ENCODE results near the gene SUPT3H. TPM values are rescaled to one million over a fixed set of nuclear protein-coding genes. Genes with fewer than 3 reads are reported as not detected.

Gene SUPT3H
- total RNA-seq, 1 donor from 2014 or later, result 14.8 TPM

DNA sequence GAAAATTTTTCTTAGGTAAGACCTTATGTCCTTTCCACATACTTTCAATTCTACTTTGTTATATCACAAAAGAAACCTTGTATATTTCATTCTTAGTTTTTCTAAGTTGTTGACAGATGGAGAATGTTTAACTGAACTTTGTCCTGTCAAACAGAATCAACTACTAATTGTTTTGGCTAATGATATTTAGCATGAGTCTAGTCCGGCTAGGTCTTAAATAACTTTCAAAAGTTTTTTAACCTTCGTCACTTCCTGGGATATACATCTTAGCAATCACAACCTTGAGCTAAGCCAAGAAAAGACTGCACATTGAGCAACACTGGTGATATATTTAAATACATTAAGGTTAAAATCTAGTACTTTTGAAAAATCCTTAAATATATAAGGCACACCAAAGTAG is 112.5 kb downstream of the SUPT3H start:
- no peak for DNase-seq (ENCODE audit: low spot score)
- intact Hi-C loops (cut with micrococcal nuclease), result no loop called here
- peaks cover 20% of the 10 kb centered on the region for H3K4me1 Mint-ChIP-seq (ENCODE audit: low read depth)
- no peak overlapping the region for H3K4me3 Mint-ChIP-seq (ENCODE audit: low read depth)
- peaks cover 33% of the 10 kb centered on the region for H3K9me3 Mint-ChIP-seq
- no peak overlapping the region for H3K27ac Mint-ChIP-seq
- H3K36me3 Mint-ChIP-seq (ENCODE audit: low read depth), result peaks cover 25% of the 10 kb centered on the region
- H3K27me3 Mint-ChIP-seq (ENCODE audit: low read depth), result no peaks in the 10 kb centered on the region

DNA sequence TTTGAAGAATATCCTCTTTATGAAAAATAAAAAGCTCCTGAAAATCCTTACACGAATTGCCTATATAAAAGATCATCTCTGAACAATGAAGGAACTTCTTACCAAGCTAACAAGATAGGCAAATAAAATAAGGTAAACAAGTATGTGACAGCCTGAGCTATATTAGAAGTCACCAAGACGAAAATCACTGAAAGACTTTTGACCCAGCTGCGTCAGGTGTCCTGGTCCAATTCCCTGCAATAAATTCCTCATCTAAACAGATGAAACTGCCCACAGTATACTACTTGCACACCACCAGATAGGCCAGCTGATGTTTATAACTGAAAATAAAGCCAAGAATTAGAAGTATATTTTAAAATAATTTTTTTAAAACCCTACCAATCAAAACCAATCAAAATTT is 117.0 kb downstream of the SUPT3H start:
- Mint-ChIP-seq H3K9me3 (peaks cover 33% of the 10 kb centered on the region), H3K27ac (no peak overlapping the region), H3K27me3 (ENCODE audit: low read depth) (no peaks in the 10 kb centered on the region), H3K36me3 (ENCODE audit: low read depth) (peaks cover 29% of the 10 kb centered on the region), H3K4me1 (ENCODE audit: low read depth) (peaks cover 18% of the 10 kb centered on the region), H3K4me3 (ENCODE audit: low read depth) (no peak overlapping the region)
- intact Hi-C loops (cut with micrococcal nuclease), result no loop called here
- DNase-seq (ENCODE audit: low spot score), result no peak

DNA sequence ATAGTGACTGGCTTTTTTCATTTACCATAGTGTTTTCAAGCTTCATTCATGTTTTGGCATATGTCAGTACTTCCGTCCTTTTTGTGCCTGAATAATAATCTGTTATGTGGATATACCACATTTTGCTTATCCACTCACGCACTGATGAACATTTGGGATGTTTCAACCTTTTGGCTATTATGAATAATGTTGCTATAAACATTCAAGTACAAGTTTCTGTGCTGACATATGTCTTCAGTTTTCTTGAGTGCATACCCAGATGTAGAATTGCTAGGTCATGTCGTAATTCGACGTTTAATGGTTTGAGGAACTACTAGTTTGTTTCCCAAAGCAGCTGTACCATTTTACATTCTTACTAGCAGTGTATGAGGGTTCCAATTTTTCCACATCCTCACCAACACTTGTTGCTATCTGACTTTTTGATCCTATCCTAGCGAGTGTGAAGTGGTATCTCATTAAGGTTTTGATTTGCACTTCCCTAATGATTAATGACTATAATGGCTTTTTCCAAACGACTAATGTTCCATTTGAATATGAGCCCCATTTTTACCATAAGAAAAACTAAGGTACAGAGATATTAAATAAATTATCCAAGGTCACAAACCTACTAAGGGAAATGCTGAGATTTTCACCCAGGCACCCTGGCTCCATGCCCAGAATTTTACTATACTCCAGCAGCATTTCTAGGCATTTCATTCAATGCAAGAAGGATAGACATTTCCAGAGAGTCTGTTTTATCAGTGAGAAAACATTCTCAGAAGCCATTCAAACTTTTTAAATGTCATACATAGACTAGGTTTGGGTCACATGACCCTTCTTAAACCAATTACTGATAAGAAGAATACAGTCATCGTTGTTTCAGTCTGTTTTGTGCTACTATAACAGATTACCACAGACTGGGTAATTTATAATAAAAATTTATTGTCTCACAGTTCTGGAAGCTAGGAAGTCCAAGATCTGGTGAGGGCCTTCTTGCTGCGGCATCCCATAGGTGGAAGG is 120.7 kb downstream of the SUPT3H start:
- Mint-ChIP-seq H3K4me1 (ENCODE audit: low read depth) (peaks cover 12% of the 10 kb centered on the region), H3K4me3 (ENCODE audit: low read depth) (no peak overlapping the region), H3K27ac (no peak overlapping the region), H3K9me3 (peaks cover 12% of the 10 kb centered on the region), H3K36me3 (ENCODE audit: low read depth) (peaks cover 16% of the 10 kb centered on the region), H3K27me3 (ENCODE audit: low read depth) (no peaks in the 10 kb centered on the region)
- DNase-seq (ENCODE audit: low spot score), result no peak
- intact Hi-C loops (cut with micrococcal nuclease), result no loop called here

DNA sequence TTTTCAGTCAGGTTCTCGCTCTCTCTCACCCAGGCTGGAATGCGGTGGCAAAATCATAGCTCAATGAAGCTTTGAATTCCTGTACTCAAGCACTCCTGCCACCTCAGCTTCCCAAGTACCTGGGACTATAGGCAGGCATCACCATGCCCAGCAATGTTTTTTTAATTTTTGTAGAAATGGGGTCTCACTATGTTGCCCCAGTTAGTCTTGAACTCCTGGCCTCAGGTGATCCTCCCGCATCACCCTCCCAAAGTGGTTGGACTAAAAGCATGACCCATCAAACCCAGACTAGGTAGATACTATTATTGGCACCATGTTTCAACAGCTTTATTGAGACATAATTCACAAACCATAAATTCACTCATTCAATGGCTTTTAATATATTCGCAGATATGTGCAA is 122.3 kb downstream of the SUPT3H start:
- Mint-ChIP-seq H3K9me3 (no peaks in the 10 kb centered on the region), H3K4me1 (ENCODE audit: low read depth) (peaks cover 10% of the 10 kb centered on the region), H3K36me3 (ENCODE audit: low read depth) (peaks cover 7% of the 10 kb centered on the region), H3K27me3 (ENCODE audit: low read depth) (no peaks in the 10 kb centered on the region), H3K4me3 (ENCODE audit: low read depth) (no peak overlapping the region), H3K27ac (no peak overlapping the region)
- intact Hi-C loops (cut with micrococcal nuclease), result no loop called here
- no peak for DNase-seq (ENCODE audit: low spot score)

DNA sequence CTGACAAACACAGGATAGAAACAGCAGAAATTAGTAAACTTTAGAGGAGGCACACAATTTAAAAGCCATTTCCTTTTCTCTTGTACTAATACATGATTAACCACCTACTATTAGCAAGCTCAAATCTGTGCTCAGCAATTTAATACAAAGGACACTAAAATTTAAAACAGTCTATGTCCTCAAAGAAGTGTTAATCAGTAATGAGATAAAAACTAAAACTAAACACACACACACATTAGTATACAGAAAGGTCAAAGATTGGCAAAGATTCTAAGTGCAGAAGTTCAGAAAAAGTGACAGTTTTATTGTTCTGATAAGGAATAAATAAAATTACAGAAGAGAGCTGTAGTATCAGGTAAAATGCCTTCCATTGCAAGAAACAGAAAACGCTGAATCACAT is 123.5 kb downstream of the SUPT3H start:
- Mint-ChIP-seq H3K4me3 (ENCODE audit: low read depth) (no peak overlapping the region), H3K27ac (no peak overlapping the region), H3K4me1 (ENCODE audit: low read depth) (peaks cover 15% of the 10 kb centered on the region), H3K27me3 (ENCODE audit: low read depth) (no peaks in the 10 kb centered on the region), H3K9me3 (no peaks in the 10 kb centered on the region), H3K36me3 (ENCODE audit: low read depth) (peaks cover 10% of the 10 kb centered on the region)
- intact Hi-C loops (cut with micrococcal nuclease), result no loop called here
- DNase-seq (ENCODE audit: low spot score), result no peak

DNA sequence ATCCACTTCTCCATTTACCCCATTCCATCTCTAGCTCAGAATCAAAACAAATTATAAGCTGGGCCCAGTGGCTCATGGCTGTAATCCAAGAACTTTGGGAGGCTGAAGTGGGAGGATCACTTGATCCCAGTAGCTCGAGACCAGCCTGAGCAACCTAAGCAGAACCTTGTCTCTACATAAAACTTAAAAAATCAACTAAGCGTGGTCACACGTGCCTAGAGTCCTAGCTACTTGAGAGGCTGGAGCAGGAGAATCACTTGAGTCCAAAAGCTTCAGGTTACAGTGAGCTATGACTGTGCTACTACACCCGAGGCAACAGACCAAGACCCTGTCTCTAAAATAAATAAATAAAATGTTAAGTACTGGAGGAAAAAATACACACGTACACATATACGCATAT is 124.3 kb downstream of the SUPT3H start:
- H3K27ac Mint-ChIP-seq, result no peak overlapping the region
- no peak overlapping the region for H3K4me3 Mint-ChIP-seq (ENCODE audit: low read depth)
- peaks cover 14% of the 10 kb centered on the region for H3K36me3 Mint-ChIP-seq (ENCODE audit: low read depth)
- DNase-seq (ENCODE audit: low spot score), result no peak
- no peaks in the 10 kb centered on the region for H3K9me3 Mint-ChIP-seq
- H3K27me3 Mint-ChIP-seq (ENCODE audit: low read depth), result no peaks in the 10 kb centered on the region
- peaks cover 18% of the 10 kb centered on the region for H3K4me1 Mint-ChIP-seq (ENCODE audit: low read depth)
- intact Hi-C loops (cut with micrococcal nuclease), result no loop called here

DNA sequence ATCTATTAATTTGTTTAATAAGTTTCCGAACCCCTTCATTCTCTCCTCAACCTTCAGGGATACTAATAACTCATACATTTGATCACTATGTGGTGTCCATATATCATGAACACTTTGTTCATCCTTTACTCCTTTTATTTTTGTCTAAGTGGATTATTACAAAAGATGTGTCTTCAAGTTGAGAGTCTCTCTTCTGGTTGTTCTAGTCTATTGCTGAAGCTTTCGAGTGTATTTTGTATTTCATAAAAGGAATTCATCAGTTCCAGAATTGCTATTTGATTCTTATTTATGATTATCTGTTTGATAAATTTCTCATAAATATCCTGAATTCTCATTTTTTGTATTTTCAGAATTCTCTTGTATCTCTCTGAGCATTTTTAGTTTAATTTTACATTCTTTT is 146.1 kb downstream of the SUPT3H start:
- DNase-seq (ENCODE audit: low spot score), result no peak
- Mint-ChIP-seq H3K27me3 (ENCODE audit: low read depth) (no peaks in the 10 kb centered on the region), H3K4me1 (ENCODE audit: low read depth) (peaks cover 6% of the 10 kb centered on the region), H3K27ac (no peak overlapping the region), H3K9me3 (peaks cover 53% of the 10 kb centered on the region), H3K4me3 (ENCODE audit: low read depth) (no peak overlapping the region), H3K36me3 (ENCODE audit: low read depth) (peaks cover 49% of the 10 kb centered on the region)
- intact Hi-C loops (cut with micrococcal nuclease), result no loop called here

DNA sequence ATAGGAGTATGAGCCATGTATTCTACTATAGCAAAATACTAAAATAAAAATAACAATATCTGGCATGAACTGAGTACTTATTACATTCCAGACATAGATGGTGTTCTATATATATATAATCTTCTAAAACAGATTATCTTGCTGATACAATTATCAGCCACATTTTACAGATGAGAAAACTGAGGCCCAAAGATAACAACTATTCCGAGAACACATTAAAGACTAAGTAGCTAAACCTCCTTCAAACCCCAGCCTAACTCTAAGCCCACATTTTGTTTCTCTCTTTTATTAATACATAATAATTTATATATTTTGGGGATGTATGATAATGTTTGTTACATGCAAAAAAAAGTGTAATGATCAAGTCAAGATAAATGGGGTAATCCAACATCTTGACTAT is 148.3 kb downstream of the SUPT3H start:
- Mint-ChIP-seq H3K9me3 (peaks cover 44% of the 10 kb centered on the region), H3K4me3 (ENCODE audit: low read depth) (no peak overlapping the region)

DNA sequence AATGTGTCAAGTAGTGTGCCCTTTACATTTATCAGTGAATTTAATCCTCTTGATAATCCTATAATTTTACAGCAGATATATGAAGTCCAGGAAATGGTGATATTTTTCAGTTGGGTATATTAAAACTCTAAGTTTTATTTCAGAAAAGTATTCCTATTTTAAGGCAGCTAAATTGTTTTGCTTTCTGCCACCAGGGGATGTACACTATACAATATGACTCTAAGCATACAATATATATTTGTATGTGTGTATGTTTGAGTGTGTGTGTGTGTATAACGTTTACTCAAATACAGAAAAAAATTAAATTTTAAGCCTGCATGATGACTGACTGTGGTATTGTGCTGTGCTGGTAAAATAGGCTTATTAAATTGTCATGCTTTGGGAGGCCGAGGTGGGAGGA is 151.7 kb downstream of the SUPT3H start:
- no peak overlapping the region for H3K27ac Mint-ChIP-seq
- no peak for DNase-seq (ENCODE audit: low spot score)
- peaks cover 8% of the 10 kb centered on the region for H3K4me1 Mint-ChIP-seq (ENCODE audit: low read depth)
- no peaks in the 10 kb centered on the region for H3K27me3 Mint-ChIP-seq (ENCODE audit: low read depth)
- H3K9me3 Mint-ChIP-seq, result peaks cover 12% of the 10 kb centered on the region
- intact Hi-C loops (cut with micrococcal nuclease), result no loop called here
- no peak overlapping the region for H3K4me3 Mint-ChIP-seq (ENCODE audit: low read depth)
- peaks cover 25% of the 10 kb centered on the region for H3K36me3 Mint-ChIP-seq (ENCODE audit: low read depth)

More for the DNA sequence above, 148.3 kb downstream of the SUPT3H start:
- Mint-ChIP-seq H3K27me3 (ENCODE audit: low read depth) (no peaks in the 10 kb centered on the region), H3K27ac (no peak overlapping the region), H3K36me3 (ENCODE audit: low read depth) (peaks cover 45% of the 10 kb centered on the region), H3K4me1 (ENCODE audit: low read depth) (peaks cover 6% of the 10 kb centered on the region)
- intact Hi-C loops (cut with micrococcal nuclease), result no loop called here
- DNase-seq (ENCODE audit: low spot score), result no peak

DNA sequence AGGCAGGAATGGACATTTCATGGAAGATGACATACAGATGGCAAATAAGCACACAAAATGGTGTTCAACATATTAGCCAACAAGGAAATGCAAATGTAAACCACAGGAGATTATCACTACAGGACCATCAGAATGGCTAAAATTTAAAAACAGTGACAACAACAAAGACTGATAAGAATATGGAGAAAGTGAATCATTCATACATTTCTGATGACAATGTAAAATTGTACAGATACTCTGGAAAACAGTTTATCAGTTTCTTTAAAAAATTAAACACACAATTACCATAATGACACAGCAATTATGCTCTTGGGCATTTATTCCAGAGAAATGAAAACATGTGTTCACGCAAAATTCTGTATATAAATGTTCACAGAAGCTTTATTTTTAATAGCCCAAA is 155.4 kb downstream of the SUPT3H start:
- Mint-ChIP-seq H3K36me3 (ENCODE audit: low read depth) (peaks cover 41% of the 10 kb centered on the region), H3K9me3 (peaks cover 28% of the 10 kb centered on the region), H3K27me3 (ENCODE audit: low read depth) (no peaks in the 10 kb centered on the region), H3K27ac (no peak overlapping the region), H3K4me1 (ENCODE audit: low read depth) (peaks cover 9% of the 10 kb centered on the region), H3K4me3 (ENCODE audit: low read depth) (no peak overlapping the region)
- intact Hi-C loops (cut with micrococcal nuclease), result no loop called here
- DNase-seq (ENCODE audit: low spot score), result no peak

DNA sequence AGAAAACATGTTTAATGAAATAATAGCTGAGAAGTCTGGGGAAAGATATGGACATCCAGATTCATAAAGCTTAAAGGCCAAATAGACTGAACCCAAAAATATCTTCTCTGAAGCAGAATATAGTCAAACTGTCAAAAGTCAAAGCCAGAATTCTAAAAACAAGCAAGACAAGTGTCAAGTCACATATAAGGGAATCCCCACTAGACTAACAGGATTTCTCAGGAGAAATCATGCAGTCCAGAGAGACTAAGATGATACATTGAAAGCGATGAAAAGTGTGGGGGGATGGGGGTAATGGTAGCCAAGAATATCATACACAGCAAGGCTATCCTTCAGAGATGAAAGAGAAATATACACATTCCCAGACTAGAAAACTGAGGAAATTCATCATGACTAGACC is 162.0 kb downstream of the SUPT3H start:
- Mint-ChIP-seq H3K9me3 (peaks cover 46% of the 10 kb centered on the region), H3K36me3 (ENCODE audit: low read depth) (peaks cover 56% of the 10 kb centered on the region), H3K27me3 (ENCODE audit: low read depth) (no peaks in the 10 kb centered on the region), H3K4me1 (ENCODE audit: low read depth) (peaks cover 17% of the 10 kb centered on the region), H3K27ac (no peak overlapping the region), H3K4me3 (ENCODE audit: low read depth) (no peak overlapping the region)
- no peak for DNase-seq (ENCODE audit: low spot score)
- intact Hi-C loops (cut with micrococcal nuclease), result no loop called here

DNA sequence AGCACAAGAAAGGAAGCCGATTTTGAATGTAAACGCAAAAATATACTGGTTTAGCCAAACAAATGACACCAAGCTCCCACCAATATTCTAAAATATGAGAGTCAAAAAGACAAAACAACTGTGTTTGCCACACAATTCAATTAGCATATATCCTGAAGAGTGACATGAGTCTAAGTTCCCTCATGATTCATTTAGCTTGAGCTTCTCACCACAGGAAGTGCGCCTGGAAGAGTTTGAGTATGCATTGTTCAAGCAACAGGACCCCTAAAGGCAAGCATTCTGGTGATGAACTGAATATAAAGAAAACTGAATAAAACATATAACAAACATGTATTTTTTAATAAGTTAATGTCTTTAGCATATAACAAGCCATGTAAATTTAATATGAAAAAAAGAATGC is 164.8 kb downstream of the SUPT3H start:
- intact Hi-C loops (cut with micrococcal nuclease), result no loop called here
- no peak for DNase-seq (ENCODE audit: low spot score)
- H3K27me3 Mint-ChIP-seq (ENCODE audit: low read depth), result no peaks in the 10 kb centered on the region
- peaks cover 58% of the 10 kb centered on the region for H3K36me3 Mint-ChIP-seq (ENCODE audit: low read depth)
- H3K4me1 Mint-ChIP-seq (ENCODE audit: low read depth), result peaks cover 30% of the 10 kb centered on the region
- peak overlapping the region; percentile 60 for H3K27ac Mint-ChIP-seq
- peaks cover 43% of the 10 kb centered on the region for H3K9me3 Mint-ChIP-seq
- H3K4me3 Mint-ChIP-seq (ENCODE audit: low read depth), result no peak overlapping the region

DNA sequence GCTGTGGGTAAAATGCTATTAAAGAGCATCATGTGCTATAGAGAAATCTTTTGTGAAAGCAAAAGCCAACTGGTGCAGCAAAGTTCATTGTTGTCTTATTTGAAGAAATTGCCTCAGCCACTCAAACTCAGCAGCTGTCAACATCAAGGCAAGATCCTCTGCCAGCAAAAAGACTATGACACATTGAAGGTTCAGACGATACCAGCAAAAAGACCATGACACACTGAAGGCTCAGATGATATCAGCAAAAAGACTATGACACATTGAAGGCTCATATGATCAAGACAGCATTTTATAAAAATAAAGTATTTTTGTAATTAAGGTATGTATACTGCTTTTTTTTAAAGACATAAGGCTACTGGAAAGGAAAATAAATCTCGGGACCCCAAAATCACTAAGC is 168.0 kb downstream of the SUPT3H start:
- Mint-ChIP-seq H3K4me1 (ENCODE audit: low read depth) (peaks cover 50% of the 10 kb centered on the region), H3K9me3 (peaks cover 37% of the 10 kb centered on the region), H3K27ac (peak overlapping the region; percentile 47), H3K36me3 (ENCODE audit: low read depth) (peaks cover 49% of the 10 kb centered on the region), H3K4me3 (ENCODE audit: low read depth) (no peak overlapping the region), H3K27me3 (ENCODE audit: low read depth) (no peaks in the 10 kb centered on the region)
- intact Hi-C loops (cut with micrococcal nuclease), result loop anchor here (5.0 to 10.0 kb wide), 9 partner anchors 85 to 805 kb away; partner anchors contain the start of gene CLIC5
- no peak for DNase-seq (ENCODE audit: low spot score)
